GM12801 (cell line): ENCODE results near the gene SPRED3.

Experiments used
- CTCF ChIP-seq: IDR thresholded peaks from one replicate; pipeline ENCODE4 v1.5.1; 2011; ENCODE audit warnings: control low read depth; ENCODE audit not compliant: insufficient read length; ENCODE audit errors: extremely low read depth

SPRED3 gene

GRCh38 chr19:38389957-38390924 is 1.7 kb downstream of the SPRED3 start:
- TF ChIP-seq CTCF = no peak

- no peak for TF ChIP-seq CTCF
These were observed 3.5 kb downstream of the SPRED3 start for GRCh38 chr19:38391911-38392464.

GRCh38 chr19:38392707-38393308 is 4.3 kb downstream of the SPRED3 start:
- no peak for TF ChIP-seq CTCF

- TF ChIP-seq CTCF = no peak
These were observed 6.0 kb downstream of the SPRED3 start for GRCh38 chr19:38394488-38394887.

GRCh38 chr19:38395381-38396114 is 7.1 kb downstream of the SPRED3 start:
- no peak for TF ChIP-seq CTCF

GRCh38 chr19:38399081-38399480 is 10.6 kb downstream of the SPRED3 start:
- TF ChIP-seq CTCF = no peak

- no peak for TF ChIP-seq CTCF
These were observed 11.0 kb downstream of the SPRED3 start for GRCh38 chr19:38399537-38399936.
